HG02763 (cell line): ENCODE measurements around the gene RHOH.
"Not testable (repeated sequence)": the region's sequence is repeated elsewhere in the genome, so short reads cannot be mapped to it uniquely, and the experiment has no call there.

ENCODE experiments used
- ATAC-seq: cut with Tn5 transposase; IDR thresholded peaks from one replicate; pipeline ENCODE4 v1.9.1; 2021; ENCODE audit warnings: mild to moderate bottlenecking, moderate library complexity; ENCODE audit not compliant: unreplicated experiment

The RHOH gene

GRCh38 chr4:40290611-40291186 is 93.9 kb downstream of the RHOH start:
- not testable (repeated sequence) for ATAC-seq

GRCh38 chr4:40292313-40292759 is 95.5 kb downstream of the RHOH start:
- no peak for ATAC-seq

GRCh38 chr4:40294339-40294738 is 97.5 kb downstream of the RHOH start:
- ATAC-seq, result no peak

- not testable (repeated sequence) for ATAC-seq
Observed at GRCh38 chr4:40295030-40295429, 98.2 kb downstream of the RHOH start.

GRCh38 chr4:40295572-40295971 is 98.7 kb downstream of the RHOH start:
- no peak for ATAC-seq
